Measurements from ENCODE around the gene CD99L2. TPM values are rescaled to one million over a fixed set of nuclear protein-coding genes. Genes with fewer than 3 reads are reported as not detected.

Gene CD99L2
- total RNA-seq, 1 donor from 2014 or later = 30.5 TPM

DNA sequence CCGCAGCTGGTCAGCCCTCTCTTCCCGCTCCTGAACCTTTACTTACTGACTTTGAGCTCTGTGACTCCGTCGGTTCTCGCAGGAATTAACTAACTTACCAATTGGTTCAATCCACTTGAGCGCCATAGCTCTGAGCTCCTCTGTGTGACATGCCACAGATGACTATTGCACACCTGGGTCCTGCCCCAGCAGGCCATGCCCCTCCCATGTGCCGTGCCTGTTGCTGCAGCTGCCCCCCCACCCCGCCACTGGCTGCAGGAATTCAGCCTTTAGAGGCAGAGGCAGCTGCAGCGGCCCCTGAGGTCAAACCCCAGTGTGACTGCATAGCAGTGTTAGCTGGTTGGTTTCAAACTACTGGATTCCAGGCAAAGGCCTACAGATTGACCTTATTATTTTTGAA is 134.7 kb downstream of the CD99L2 start:
- no peak for DNase-seq (ENCODE audit: low spot score)

DNA sequence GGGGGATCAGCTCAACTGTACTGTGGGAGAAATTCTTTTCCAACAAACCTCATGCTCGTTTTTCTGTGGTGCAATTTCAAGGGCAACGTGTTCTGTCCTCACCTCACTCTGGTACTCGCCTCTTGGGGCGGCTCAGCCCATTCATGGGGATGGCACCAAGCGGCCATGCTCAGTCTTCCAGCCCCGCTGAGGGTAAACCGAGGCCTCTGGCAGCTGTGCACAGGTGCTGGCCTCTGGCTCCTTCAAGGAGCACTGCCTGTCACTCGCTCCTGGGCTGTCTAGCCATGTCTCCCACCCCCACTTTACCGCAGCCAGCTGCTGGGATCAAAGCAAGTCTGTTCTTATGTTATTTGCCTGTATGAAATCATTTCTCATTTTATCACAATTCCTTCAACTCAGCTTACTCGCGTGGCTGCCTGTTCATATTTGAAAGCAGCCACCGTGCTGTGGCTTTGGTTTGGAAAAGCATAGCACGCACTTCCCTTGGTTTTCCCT is 135.1 kb downstream of the CD99L2 start:
- DNase-seq (ENCODE audit: low spot score) = no peak

DNA sequence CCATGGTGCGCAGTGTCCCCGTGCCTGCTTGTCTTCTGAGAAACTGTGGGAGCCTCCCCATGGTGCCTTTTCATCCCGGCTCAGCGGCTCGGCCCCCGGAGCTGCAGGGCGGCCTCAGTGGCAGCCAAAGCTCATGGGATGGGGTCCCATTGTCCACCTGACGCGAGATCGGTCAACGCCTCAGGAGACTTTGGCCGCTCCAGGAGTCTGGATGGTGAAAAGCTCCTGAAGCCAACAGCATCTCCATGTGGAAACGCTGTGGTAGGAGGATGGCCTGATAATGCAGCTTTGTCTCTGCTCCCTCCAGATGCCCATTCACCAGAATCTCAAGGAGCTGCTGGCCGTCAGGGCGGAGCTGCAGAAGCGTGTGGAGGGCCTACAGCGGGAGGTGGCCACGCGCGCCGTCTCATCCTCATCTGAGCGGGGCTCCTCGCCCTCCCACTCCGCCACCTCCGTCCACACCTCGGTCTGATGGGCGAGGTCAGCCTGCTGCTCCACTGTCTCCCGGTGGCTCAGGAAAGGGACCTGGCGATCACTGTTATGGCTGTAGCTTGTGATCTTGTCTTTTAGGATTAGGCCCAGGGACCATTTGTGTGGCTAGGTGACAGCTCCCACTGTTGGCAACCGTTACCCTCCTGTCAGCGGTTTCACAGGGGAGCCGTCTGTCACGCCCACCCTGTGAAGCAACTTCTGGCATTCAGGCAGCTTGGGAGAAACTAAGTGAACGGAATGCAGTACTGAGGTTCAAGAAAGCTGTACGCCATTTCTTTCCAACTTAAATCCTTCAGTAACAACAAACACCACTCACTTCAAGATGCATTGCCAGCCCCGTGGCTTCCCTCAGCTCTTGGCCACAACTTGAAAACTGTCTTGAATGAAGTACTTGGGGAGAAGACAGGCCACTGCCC is 136.0 kb downstream of the CD99L2 start:
- DNase-seq (ENCODE audit: low spot score) = no peak

DNA sequence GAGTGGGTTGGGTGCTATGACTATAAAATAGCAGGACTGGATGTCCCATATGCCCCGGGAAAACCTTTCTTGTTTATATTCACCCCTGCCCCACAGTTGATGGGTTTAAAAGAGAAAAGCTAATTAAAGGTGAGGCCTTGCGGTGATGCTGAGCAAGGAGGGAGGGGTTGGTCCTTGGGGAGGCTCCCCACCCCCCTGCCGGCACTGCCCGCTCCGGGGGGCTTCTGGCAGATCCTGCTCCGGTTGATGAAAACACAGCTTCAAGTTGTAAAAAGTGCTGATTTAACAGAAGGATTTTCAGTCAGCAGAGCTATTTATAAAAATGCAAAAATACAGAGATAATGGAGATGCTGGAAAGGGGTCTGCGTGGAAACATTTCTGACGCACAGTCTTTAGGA is 136.7 kb downstream of the CD99L2 start:
- no peak for DNase-seq (ENCODE audit: low spot score)

DNA sequence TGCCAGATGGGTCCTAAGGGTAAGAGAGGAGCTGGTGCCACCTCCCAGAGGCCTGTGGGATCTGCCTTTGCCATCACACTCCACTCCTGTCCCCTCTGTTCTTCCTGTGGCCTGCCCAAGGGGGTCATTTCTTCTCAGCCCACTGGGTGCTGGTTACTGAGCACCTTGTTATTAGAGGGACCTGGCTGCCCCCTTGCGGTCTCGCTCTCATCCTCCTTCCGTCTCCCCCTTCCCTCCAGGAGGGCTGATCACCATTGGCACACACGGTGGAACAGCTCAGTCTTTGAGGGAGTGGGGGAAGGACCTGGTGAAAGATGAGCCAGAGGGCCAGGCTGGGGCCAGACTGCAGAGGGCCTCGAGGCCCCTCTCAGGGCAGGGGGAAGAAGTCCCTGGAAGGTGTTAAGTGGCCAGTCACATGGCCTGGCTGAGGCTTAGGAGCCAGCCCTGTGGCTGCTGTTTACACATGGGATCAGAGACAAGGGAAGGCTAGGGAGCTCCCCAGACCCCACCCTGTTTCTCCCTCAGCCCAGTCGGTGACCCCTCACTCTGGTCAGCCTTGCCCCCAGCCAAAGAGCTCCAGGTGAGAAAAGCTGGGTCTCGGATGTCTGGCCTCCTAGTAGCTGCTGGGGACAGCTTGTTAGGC is 137.2 kb downstream of the CD99L2 start:
- DNase-seq (ENCODE audit: low spot score) = no peak

DNA sequence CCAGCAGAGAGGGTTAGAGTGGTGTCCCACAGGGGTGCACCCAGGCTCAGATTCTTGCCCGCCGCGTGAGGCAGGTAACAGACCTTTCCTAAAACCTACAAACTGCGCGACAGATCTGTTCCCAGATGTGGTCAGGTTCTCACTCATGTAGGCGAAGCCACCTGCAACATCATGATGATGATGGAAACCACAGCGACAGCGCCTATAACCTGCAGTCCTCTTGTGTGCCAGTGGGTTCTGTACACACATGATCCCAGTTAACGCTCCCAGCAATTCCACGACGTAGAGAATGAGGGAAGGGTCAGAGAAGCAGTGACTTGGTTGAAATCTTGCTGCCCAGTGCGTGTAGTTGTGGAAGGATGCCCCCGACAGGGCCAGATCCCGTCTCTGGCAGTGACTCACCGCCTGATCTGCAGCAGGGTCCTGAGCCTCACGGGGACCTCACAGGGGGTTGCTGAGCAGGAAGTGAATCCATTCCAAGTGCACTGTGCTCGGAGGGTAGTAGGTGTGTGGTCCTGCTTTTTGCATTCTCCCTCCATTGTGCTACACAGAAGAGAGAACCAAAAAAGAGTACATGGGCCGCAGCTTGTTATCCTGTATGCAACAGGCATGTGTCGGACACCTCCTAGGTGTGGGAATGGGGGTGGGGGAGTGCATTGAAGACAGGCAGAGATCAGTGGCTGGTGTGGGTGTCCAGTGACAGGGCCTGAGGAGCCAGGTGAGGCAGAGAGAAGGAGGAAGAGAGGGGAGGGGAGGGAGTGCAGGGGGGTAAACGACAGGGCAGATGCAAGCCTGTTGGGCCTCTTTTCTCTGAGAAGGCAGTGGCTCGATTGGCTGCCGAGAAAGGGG is 138.7 kb downstream of the CD99L2 start:
- no peak for DNase-seq (ENCODE audit: low spot score)

DNA sequence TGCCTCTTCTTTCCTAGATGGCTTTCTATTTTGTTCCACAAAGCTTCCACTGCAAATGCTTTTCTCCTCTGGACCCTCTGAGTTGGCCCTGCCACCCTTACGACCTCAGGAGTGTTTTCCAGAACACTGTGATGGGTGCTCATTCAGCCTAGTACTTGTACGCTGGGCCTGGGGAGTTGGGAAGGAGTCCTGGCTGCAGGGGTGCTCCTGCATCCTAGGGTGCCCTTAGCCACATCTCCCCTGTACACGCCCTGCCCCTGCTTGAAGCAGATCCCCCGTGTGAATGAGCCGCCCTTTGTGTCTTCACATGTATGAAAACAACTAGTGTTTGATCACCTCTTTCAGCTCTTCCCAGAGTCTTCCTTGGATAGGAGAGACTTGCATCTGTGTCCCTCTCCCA is 141.1 kb downstream of the CD99L2 start:
- DNase-seq (ENCODE audit: low spot score) = no peak

DNA sequence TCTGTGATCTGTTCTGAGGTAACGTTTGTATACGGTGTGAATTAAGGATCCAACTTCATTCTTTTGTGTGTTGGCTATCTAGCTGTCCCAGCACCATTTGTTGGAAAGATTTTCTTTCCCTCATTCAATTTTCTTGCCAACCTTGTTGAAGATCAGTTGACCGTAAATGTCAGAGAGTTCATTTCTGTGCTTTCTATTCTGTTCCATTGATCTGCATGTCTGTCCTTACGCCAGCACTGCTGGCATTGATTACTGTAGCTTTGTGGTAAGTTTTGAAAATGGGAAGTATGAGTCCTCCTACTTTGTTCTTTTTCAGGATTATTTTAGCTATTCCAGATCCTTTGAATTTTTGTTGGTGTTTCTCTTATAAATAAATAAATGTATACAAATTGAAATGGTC is 144.5 kb downstream of the CD99L2 start:
- no peak for DNase-seq (ENCODE audit: low spot score)

DNA sequence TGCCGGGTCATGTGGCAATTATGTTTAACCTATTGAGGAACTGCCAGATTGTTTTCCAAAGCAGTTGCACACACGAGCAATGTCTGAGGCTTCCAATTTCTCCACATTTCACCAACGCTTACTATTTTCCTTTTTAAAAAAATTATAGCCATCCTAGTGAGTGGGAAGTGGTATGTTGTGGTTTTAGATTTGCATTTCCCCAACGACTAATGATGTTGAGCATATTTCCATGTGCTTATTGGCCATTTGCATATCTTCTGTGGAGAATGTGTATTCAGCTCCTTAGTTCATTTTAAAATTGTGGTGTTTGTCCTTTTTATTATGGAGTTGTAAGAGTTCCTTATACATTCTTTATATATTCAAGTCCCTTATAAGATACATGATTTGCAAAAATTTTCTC is 145.1 kb downstream of the CD99L2 start:
- DNase-seq (ENCODE audit: low spot score) = no peak

DNA sequence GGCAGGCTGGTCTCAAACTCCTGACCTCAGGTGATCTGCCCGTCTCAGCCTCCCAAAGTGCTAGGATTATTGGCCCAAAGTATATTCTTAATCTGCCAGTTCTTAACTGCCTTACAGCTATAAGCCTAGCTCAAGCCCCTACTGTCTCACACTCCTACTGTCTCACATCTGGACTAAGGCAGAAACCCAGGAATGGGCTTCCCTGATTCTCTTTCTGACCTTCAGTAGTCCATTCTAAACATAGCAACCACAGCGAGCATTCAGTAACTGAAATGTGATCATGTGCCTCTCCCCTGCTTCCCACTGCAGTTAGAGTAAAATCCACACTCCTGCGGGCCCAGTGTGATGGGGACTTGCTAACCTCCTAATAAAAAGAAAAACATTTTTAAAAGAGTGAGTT is 146.3 kb downstream of the CD99L2 start:
- no peak for DNase-seq (ENCODE audit: low spot score)

DNA sequence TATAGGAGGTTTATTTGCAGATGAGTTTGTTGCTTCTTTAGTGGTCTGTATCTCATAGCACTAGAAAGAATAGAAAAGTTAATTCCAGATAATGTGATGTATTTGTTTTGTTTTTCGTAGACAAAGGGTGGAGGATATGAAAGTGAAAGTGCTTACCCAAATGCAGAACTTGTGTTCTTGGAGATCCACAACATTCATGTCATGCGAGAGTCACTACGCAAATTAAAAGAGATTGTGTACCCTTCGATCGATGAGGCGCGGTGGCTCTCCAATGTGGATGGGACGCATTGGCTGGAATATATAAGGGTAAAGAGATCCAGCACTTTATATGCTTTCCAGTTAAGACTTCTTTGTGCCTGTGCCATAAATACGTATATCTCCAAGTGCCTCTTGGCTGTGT is 162.0 kb downstream of the CD99L2 start:
- DNase-seq (ENCODE audit: low spot score) = no peak

DNA sequence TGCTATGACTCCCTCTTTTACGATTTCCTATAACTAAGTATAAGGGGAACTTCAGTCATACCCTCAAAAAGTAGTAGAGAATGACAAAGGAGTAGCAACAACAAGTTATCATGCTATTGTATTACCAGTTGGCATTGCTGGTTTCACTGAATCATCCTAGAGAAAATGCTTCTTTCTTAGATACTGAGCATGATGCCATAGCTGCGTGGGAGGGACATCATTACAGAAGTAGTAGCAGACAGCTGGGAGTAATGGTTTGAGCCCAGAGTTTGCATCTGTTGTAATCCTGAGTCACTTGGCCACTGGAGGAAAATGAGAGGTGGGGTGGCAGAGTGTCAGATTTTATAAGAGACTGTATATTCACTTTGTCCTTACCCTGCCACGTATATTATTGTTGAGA is 166.7 kb downstream of the CD99L2 start:
- no peak for DNase-seq (ENCODE audit: low spot score)

DNA sequence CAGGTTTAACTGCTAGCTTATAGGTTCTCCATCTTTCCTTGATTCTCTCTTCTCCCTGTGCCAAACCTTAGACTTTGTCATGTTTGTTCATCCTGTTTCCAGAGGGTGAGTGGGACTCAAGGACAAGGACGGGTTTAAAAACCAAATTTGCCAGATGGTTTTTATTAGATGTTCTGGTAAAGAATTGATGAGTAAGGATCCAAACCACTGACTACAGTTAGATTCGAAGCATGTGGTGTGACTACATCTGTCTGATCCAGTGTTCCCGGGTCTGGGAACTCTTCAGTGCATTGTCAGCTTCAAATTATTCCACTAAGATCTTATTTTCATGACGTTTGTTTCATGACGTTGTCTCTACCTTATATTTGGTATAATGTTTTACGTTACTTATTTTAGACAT is 167.7 kb downstream of the CD99L2 start:
- DNase-seq (ENCODE audit: low spot score) = no peak

DNA sequence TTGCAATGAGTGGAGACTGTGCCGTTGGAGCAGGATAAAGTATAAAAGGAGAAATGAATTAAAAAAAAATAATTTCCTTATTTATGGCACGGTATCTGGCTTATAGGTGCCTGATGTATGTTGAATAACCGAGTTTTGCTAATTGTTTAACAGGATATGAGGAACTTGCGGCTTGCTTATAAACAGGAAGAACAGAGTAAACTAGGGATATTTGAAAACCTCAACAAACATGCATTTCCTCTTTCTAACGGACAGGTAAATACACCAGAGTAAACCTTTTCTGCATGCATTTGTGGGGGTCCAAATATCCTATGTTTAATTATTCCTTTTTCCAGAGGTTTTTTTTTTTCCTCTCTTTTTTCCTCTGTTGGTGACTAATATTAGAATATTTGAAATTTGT is 168.5 kb downstream of the CD99L2 start:
- DNase-seq (ENCODE audit: low spot score) = no peak

DNA sequence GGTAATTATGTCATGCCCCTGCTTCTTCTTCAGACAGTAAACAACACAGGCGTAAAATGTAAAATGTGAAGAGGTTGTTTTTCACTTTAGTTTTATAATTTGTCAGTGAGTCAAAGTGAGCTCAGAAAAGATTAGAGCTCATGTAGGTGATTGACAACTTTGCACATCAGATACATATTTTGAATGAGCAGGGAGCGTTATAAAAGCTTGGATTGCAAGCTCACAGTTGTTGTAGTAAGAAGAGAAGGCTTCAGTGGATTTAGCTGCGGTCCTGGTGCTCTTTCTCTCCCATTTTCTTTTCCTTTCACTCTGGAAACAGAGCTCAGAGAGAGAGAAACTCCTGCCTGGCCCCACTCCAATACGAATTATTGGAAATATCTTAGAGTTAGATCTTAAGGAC is 178.8 kb downstream of the CD99L2 start:
- no peak for DNase-seq (ENCODE audit: low spot score)

Other genes starting within 250 kb of the CD99L2 start
- 48.1 TPM for gene MTMR1, start 205.3 kb downstream of the CD99L2 start, total RNA-seq
- 17.2 TPM for gene HMGB3, start 84.7 kb upstream of the CD99L2 start, total RNA-seq